ENCODE data around the gene TADA2B.

DNA sequence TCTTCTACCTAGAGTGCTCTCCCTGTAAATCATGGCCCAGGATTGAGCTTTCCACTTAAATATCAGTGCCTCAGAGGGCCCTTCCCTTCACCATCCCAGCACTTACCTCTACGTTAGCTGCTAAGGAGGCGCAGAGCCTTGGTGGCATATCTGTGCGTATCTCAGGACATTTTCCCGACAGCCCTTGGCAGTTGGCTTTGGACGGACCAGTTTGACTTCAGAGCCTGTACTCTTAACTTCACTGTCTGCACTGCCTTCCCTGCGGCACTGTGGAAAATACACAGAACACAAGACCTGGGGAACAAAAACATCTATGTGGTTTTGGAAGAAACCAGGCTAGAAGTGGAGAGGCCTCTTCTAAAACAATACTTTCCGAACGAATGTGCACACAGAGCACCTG, 2.4 kb downstream of the TADA2B start:
- TF ChIP-seq POLR2A (IDR thresholded peaks at IDR 0.05; ENCODE audit: low read length) (no peak), GATA1 (IDR thresholded peaks at IDR 0.05; ENCODE audit: low read depth, low read length) (no peak)

Data from erythroblast (primary cell).